H9 (cell line): ENCODE measurements around the gene ENOSF1. TPM values are rescaled to one million over a fixed set of nuclear protein-coding genes. Genes with fewer than 3 reads are reported as not detected.

Experiments used
- DNase-seq: peaks from one replicate; pipeline ENCODE4 v3.0.0-alpha.2; 2017
- H2AFZ ChIP-seq: one replicate; pipeline ENCODE4 v1.6.1; 2013; ENCODE audit warnings: mild to moderate bottlenecking, low read length, control low read depth, moderate library complexity
- H2AK5ac ChIP-seq: 2 replicates; pipeline ENCODE4 v1.6.1; 2013; ENCODE audit warnings: low read length, control low read depth, mixed read lengths; ENCODE audit not compliant: insufficient read length
- H2BK120ac ChIP-seq: one replicate; pipeline ENCODE4 v1.6.1; 2013; ENCODE audit warnings: low read depth, mild to moderate bottlenecking, low read length, control low read depth, inconsistent platforms; ENCODE audit not compliant: poor library complexity, severe bottlenecking
- H2BK12ac ChIP-seq: 2 replicates; pipeline ENCODE4 v1.6.1; 2013; ENCODE audit warnings: low read length, control low read depth, mixed read lengths, low read depth; ENCODE audit not compliant: insufficient read length
- H2BK15ac ChIP-seq: 2 replicates; pipeline ENCODE4 v1.6.1; 2013; ENCODE audit warnings: low read depth, low read length, control low read depth
- H2BK20ac ChIP-seq: one replicate; pipeline ENCODE4 v1.6.1; 2013; ENCODE audit warnings: low read depth, mild to moderate bottlenecking, low read length, control low read depth, inconsistent platforms; ENCODE audit not compliant: poor library complexity, severe bottlenecking
- H2BK5ac ChIP-seq: 2 replicates; pipeline ENCODE4 v1.6.1; 2013; ENCODE audit warnings: low read length, control low read depth, mixed read lengths; ENCODE audit not compliant: insufficient read length
- H3K14ac ChIP-seq: 2 replicates; pipeline ENCODE4 v1.6.1; 2013; ENCODE audit warnings: low read length, control low read depth; ENCODE audit not compliant: insufficient read depth
- H3K18ac ChIP-seq: 2 replicates; pipeline ENCODE4 v1.6.1; 2013; ENCODE audit warnings: low read depth, mild to moderate bottlenecking, mixed read lengths, low read length, control low read depth; ENCODE audit not compliant: insufficient read length
- H3K23ac ChIP-seq: 2 replicates; pipeline ENCODE4 v1.6.1; 2013; ENCODE audit warnings: low read length, control low read depth, mixed read lengths, low read depth; ENCODE audit not compliant: insufficient read length
- H3K23me2 ChIP-seq: 2 replicates; pipeline ENCODE4 v1.6.1; 2013; ENCODE audit warnings: low read depth, mild to moderate bottlenecking, mixed read lengths, low read length, control low read depth; ENCODE audit not compliant: insufficient read length, poor library complexity, severe bottlenecking
- H3K27ac ChIP-seq: 2 replicates; pipeline ENCODE4 v1.5.1; 2013; ENCODE audit warnings: low read length, control low read depth, mixed read lengths, low read depth; ENCODE audit not compliant: insufficient read length
- H3K27me3 ChIP-seq: 2 replicates; pipeline ENCODE4 v1.6.1; 2013; ENCODE audit warnings: low read length, control low read depth, inconsistent platforms; ENCODE audit not compliant: insufficient read depth
- H3K4ac ChIP-seq: 2 replicates; pipeline ENCODE4 v1.6.1; 2013; ENCODE audit warnings: low read depth, mild to moderate bottlenecking, control low read depth, inconsistent platforms, low read length, moderate library complexity
- H3K4me1 ChIP-seq: 2 replicates; pipeline ENCODE4 v1.6.1; 2013; ENCODE audit warnings: low read length, control low read depth, inconsistent platforms; ENCODE audit not compliant: insufficient read depth
- H3K4me2 ChIP-seq: 2 replicates; pipeline ENCODE4 v1.6.1; 2013; ENCODE audit warnings: low read length, control low read depth, mixed read lengths; ENCODE audit not compliant: insufficient read length, insufficient read depth
- H3K56ac ChIP-seq: 2 replicates; pipeline ENCODE4 v1.6.1; 2013; ENCODE audit warnings: low read depth, mild to moderate bottlenecking, mixed read lengths, low read length, control low read depth; ENCODE audit not compliant: insufficient read length
- H3K79me1 ChIP-seq: 2 replicates; pipeline ENCODE4 v1.6.1; 2013; ENCODE audit warnings: low read depth, mild to moderate bottlenecking, moderate library complexity, low read length, control low read depth, inconsistent platforms; ENCODE audit not compliant: insufficient read depth, poor library complexity, severe bottlenecking
- H3K79me2 ChIP-seq: 2 replicates; pipeline ENCODE4 v1.6.1; 2013; ENCODE audit warnings: low read length, control low read depth, inconsistent platforms; ENCODE audit not compliant: insufficient read depth
- H3K9ac ChIP-seq: 2 replicates; pipeline ENCODE4 v1.6.1; 2013; ENCODE audit warnings: low read length, control low read depth, mixed read lengths; ENCODE audit not compliant: insufficient read length; ENCODE audit errors: extremely low read depth
- H3K9me3 ChIP-seq: one replicate; pipeline ENCODE4 v1.6.1; 2013; ENCODE audit warnings: low read depth, low read length, inconsistent platforms; ENCODE audit not compliant: control insufficient read depth
- H3T11ph ChIP-seq: one replicate; pipeline ENCODE4 v1.6.1; 2013; ENCODE audit warnings: mild to moderate bottlenecking, low read length, control low read depth, inconsistent platforms
- H4K20me1 ChIP-seq: one replicate; pipeline ENCODE4 v1.6.1; 2013; ENCODE audit not compliant: control insufficient read depth, insufficient read length, insufficient read depth
- H4K5ac ChIP-seq: 2 replicates; pipeline ENCODE4 v1.6.1; 2013; ENCODE audit warnings: low read depth, mild to moderate bottlenecking, mixed read lengths, low read length, control low read depth; ENCODE audit not compliant: insufficient read length
- H4K8ac ChIP-seq: replicated peaks from 2 replicates; pipeline ENCODE4 v1.6.1; 2013; ENCODE audit warnings: low read length, control low read depth, mixed read lengths, low read depth; ENCODE audit not compliant: insufficient read length
- H4K91ac ChIP-seq: 2 replicates; pipeline ENCODE4 v1.6.1; 2013; ENCODE audit warnings: low read depth, mild to moderate bottlenecking, moderate library complexity, mixed read lengths, low read length, control low read depth; ENCODE audit not compliant: insufficient read length
- H3K27ac Mint-ChIP-seq, 3 experiments: 2 replicates in 2 of 3; 3 replicates in 1 of 3; pipeline ENCODE4 v1.8.0; 2020 to 2021; ENCODE audit warnings: mixed read lengths in 3 of 3, mild to moderate bottlenecking in 1 of 3, moderate library complexity in 1 of 3
- H3K27me3 Mint-ChIP-seq: 2 replicates; pipeline ENCODE4 v1.8.0; 2021; ENCODE audit warnings: low read depth, mild to moderate bottlenecking, moderate library complexity, mixed read lengths
- H3K36me3 Mint-ChIP-seq, 3 experiments: 2 replicates in 2 of 3; 3 replicates in 1 of 3; pipeline ENCODE4 v1.8.0; 2020 to 2021; ENCODE audit warnings: low read depth in 3 of 3, mixed read lengths in 3 of 3; ENCODE audit not compliant: insufficient read depth in 1 of 3
- H3K4me1 Mint-ChIP-seq, 2 experiments: 2 replicates each; pipeline ENCODE4 v1.8.0; 2020; ENCODE audit warnings: mixed read lengths in 2 of 2
- H3K4me3 Mint-ChIP-seq, 2 experiments: 2 replicates in 1 of 2; 3 replicates in 1 of 2; pipeline ENCODE4 v1.8.0; 2020 to 2021; ENCODE audit warnings: mild to moderate bottlenecking in 2 of 2, mixed read lengths in 2 of 2, moderate library complexity in 1 of 2
- H3K9me3 Mint-ChIP-seq, 2 experiments: 2 replicates in 1 of 2; 3 replicates in 1 of 2; pipeline ENCODE4 v1.8.0; 2020; ENCODE audit warnings: mild to moderate bottlenecking in 2 of 2, mixed read lengths in 2 of 2, moderate library complexity in 1 of 2
- WGBS: extraction: QIAGEN DNeasy Blood & Tissue Kit; methylation state at CpG from one replicate; pipeline ENCODE4 v1.1.7; 2013; ENCODE audit warnings: missing lambda C conversion rate, low lambda C conversion rate, mixed read lengths; ENCODE audit not compliant: insufficient read length; ENCODE audit errors: extremely low coverage; 5-methylcytosine and 5-hydroxymethylcytosine counted together
- total RNA-seq: library from RNA; stranded (reverse); gene quantifications from 2 replicates; pipeline ENCODE4 v1.2.1, GENCODE V29; 2021
- TF ChIP-seq, protein P1 (sequence below): fragments of 200-600 bp; sonication (generic); conservative IDR thresholded peaks from 3 replicates; pipeline ENCODE4 v1.8.0; 2021; ENCODE audit warnings: antibody characterized with exemption, mild to moderate bottlenecking

Gene ENOSF1
- total RNA-seq, 1 experiment from 2014 or later, result 40.3 TPM

DNA sequence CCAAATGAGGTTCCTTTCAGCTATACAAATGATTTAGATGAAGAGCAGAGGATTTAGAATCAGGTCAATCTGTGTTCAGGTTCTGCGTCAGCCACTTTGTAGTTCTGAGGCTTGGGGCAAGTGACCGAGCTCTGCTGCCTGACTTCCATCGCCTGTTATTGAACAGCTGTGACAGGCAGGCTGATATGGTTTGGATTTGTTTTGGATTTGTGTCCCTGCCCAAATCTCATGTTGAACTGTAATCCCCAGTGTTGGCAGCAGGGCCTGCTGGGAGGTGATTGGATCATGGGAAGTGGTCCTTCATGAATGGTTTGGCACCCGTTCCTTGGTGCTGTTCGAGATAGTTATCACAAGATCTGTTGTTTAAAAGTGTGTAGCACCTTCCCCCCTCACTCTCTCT is 36.4 kb downstream of the ENOSF1 start:
- Histone ChIP-seq H2BK20ac (no peak overlapping the region), H2BK120ac (no peak overlapping the region), H2BK15ac (no peak overlapping the region), H3K4me2 (no peak overlapping the region), H3K27ac (no peak overlapping the region), H3K9ac (no peak overlapping the region), H3K4ac (no peak overlapping the region), H4K8ac (no peak overlapping the region), H3K9me3 (no peaks in the 10 kb centered on the region), H2BK12ac (no peak overlapping the region), H3T11ph (no peak overlapping the region), H3K27me3 (no peaks in the 10 kb centered on the region), H3K56ac (no peak overlapping the region), H2AFZ (no peak overlapping the region), H3K79me2 (no peaks in the 10 kb centered on the region), H4K91ac (no peak overlapping the region), H4K20me1 (no peaks in the 10 kb centered on the region), H3K18ac (no peak overlapping the region), H4K5ac (no peak overlapping the region), H3K14ac (no peak overlapping the region), H3K23ac (no peak overlapping the region), H3K23me2 (no peaks in the 10 kb centered on the region), H3K79me1 (no peaks in the 10 kb centered on the region), H3K4me1 (no peaks in the 10 kb centered on the region), H2AK5ac (no peak overlapping the region), H2BK5ac (no peak overlapping the region)
- DNase-seq, result no peak
- Mint-ChIP-seq H3K4me3 (no peak overlapping the region; a peak in 1 of 5 replicates), H3K9me3 (no peaks in the 10 kb centered on the region), H3K27me3 (no peaks in the 10 kb centered on the region), H3K27ac (peak overlapping the region in 2 of 3 experiments; percentile 14 to 19; a peak in 1 of 7 replicates), H3K4me1 (no peaks in the 10 kb centered on the region), H3K36me3 (peaks cover 11 to 77% (median 47%) of the 10 kb centered on the region in 3 experiments; a peak in 6 of 7 replicates)
- TF ChIP-seq, protein P1, sequence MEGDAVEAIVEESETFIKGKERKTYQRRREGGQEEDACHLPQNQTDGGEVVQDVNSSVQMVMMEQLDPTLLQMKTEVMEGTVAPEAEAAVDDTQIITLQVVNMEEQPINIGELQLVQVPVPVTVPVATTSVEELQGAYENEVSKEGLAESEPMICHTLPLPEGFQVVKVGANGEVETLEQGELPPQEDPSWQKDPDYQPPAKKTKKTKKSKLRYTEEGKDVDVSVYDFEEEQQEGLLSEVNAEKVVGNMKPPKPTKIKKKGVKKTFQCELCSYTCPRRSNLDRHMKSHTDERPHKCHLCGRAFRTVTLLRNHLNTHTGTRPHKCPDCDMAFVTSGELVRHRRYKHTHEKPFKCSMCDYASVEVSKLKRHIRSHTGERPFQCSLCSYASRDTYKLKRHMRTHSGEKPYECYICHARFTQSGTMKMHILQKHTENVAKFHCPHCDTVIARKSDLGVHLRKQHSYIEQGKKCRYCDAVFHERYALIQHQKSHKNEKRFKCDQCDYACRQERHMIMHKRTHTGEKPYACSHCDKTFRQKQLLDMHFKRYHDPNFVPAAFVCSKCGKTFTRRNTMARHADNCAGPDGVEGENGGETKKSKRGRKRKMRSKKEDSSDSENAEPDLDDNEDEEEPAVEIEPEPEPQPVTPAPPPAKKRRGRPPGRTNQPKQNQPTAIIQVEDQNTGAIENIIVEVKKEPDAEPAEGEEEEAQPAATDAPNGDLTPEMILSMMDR, result no peak
- no CpG with 5 or more reads among the region's 5 CpGs for WGBS
